Measurements from ENCODE around the gene SMYD3.

SMYD3 gene

GRCh38 chr1:245932302-245932972 lies 574.6 kb downstream of the SMYD3 start:
- DNase-seq = no peak

DNA sequence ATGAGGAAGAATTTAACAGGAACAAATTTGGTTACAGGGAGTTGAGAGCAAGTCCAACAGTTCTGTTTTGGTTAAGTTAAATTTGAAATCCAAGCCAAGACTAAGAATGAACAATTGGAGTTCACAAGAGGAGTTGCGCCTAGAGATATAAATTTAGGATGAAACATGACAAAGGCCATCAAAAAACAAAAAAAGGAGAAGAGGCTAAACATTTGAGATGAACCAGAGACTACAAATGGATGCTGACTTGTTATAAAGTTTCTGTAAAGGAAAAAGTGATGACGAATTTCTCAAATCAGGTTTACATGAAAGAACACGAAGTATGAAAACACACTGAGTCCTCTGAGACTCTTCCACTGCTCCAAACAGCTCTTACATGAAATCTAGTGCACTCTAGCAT lies 575.6 kb downstream of the SMYD3 start:
- no peak for DNase-seq

- DNase-seq = no peak
These were observed 577.9 kb downstream of the SMYD3 start for GRCh38 chr1:245929224-245929623.

GRCh38 chr1:245926888-245927287 lies 580.2 kb downstream of the SMYD3 start:
- DNase-seq = no peak

- DNase-seq = no peak
These were observed 583.9 kb downstream of the SMYD3 start for GRCh38 chr1:245923215-245923614.

DNA sequence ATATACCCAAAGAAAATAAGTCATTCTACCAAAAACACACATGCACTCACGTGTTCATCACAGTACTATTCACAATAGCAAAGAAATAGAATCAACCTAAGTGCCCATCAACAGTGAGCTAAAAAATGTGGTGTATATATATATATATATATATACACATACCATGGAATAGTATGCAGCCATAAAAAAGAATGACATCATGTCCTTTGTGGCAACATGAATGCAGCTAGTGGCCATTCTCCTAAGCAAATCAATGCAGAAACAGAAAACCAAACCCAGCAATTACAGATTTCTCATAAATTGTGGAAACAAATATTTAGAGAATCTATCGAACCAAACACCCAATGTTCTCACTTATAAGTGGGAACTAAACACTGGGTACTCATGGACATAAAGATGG lies 585.7 kb downstream of the SMYD3 start:
- no peak for DNase-seq

DNA sequence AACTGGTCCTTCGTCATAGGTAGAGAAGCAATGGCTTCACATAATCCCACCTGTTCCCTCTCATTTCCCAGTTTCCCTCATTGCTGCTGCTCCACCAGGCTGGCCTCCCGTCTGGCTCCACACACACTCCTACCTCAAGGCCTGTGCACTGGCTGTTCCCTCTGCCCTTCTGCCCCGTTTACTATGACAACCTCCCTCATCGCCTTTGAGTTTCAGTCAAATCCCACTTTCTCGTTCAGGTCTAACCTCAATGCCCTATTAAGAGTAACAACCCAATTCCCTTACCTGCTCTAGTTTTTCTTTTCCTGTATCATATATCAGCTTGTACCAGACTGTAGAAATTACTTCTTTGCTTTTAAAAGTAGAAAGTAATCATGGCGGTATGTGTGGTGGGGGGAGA lies 589.7 kb downstream of the SMYD3 start:
- no peak for DNase-seq

GRCh38 chr1:245915841-245916240 lies 591.2 kb downstream of the SMYD3 start:
- DNase-seq = no peak

DNA sequence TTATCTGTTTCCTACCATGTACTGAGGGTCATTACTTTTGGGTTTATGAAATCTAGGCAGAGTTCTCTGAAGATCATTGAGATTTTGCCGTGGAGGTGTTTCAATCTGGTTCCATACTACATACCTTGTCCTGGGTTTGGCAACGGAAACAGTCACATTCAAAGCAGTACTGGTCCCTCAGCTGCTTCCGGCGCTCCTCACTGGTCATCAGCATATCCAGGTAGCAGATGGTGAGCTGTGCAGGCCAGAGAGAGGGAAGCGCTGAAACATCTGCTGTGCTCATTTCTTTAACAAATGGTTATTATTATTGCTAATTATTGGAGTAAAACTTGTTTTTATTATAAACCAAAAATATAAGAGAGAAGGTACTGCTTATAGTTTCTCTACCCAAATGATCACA lies 591.7 kb downstream of the SMYD3 start:
- no peak for DNase-seq

DNA sequence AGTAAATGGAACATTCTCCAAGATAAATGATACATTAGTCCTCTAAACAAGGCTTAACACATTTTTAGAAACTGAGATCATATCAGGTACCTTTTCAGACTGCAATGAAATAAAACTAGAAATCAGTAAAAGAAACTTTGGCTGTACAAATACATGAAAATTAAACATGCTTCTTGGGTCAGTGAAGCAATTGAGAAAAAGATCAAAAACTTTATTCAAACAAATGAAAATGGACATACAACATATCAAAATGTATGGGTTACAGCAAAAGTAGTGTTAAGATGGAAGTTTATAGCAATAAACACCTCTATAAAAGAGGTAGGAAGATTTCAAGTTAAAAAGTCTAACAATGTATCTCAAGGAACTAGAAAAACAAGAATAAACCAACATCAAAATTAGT lies 598.5 kb downstream of the SMYD3 start:
- DNase-seq = no peak

GRCh38 chr1:245906207-245906606 lies 600.9 kb downstream of the SMYD3 start:
- DNase-seq = no peak

DNA sequence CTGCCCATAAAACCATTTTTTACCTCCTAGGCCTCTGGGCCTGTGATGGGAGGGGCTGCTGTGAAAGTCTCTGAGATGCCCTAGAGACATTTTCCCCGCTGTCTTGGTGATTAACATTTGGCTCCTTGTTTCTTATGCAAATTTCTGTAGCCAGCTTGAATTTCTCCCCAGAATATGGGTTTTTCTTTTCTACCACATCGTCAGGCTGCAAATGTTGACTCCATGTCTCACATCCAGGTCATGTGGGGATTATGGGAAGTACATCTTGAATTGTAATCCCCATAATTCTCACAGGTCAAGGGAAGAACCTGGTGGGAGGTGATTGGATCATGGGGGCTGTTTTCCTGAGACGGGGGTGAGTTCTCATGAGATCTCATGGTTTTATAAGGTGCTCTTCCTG lies 603.2 kb downstream of the SMYD3 start:
- DNase-seq = no peak

GRCh38 chr1:245901565-245901964 lies 605.5 kb downstream of the SMYD3 start:
- no peak for DNase-seq

- DNase-seq = no peak
These were observed 606.0 kb downstream of the SMYD3 start for GRCh38 chr1:245901037-245901436.

DNA sequence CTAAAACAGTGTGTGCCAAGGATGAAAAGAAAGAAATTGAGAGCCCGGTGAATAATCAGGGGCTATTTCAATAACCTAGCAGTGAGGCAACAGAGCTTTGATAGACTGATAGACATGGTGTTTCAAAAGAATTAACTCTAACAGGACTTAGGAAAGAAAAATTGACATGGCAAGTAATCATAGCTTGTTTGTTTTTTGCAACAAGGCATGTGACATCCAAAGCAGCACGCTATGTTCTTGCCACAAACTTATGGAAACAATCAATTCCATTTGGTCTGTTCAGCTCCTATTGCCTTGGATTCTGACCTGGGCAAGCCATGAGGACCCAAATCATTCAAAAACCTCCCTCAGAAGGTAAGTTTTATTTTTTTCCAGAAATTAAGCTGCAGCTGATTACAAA lies 608.5 kb downstream of the SMYD3 start:
- DNase-seq = no peak

DNA sequence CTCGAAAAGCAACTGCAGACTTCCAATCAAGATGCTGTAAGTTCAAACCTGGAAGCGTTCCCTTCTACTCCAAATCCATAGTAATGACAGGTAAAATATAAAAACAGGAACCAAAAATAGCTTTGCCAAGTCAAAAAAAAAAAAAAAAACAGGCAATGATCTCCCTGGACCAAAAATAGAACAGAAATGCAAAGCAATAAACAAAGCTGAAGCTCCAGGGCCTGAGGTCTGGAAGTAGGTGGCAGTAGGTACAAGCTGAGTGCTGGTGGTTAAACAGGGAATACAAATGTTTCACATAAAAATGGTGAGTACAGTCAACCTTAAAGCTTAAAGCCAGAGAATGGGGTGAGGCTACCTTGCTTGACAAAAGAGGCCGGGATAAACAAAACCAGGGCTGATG lies 610.8 kb downstream of the SMYD3 start:
- DNase-seq = no peak

DNA sequence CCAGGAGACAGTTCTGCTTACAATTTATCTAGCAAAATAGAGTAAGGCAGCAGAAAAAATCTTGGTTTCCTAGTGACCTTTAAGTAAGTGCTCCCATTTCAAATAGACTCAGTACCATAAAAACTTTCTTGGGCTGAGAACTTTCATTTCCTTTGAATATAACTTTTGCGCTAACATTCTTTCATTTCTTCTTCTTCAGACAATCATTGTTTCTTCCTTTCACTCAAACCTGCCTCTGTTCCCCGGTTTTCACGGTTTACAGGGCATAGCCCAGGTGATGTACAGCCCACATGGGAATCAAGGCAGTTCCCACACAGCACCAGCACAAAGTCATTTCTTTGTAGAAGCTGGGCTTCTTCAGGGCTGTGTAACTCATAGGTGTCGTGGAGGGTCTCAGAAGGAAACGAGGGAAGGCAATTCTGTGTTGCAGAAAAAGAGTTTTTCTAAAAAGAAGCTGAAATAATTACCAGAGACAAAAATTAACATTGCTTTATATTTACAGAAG lies 611.6 kb downstream of the SMYD3 start:
- no peak for DNase-seq

GRCh38 chr1:245894843-245895242 lies 612.2 kb downstream of the SMYD3 start:
- no peak for DNase-seq

DNA sequence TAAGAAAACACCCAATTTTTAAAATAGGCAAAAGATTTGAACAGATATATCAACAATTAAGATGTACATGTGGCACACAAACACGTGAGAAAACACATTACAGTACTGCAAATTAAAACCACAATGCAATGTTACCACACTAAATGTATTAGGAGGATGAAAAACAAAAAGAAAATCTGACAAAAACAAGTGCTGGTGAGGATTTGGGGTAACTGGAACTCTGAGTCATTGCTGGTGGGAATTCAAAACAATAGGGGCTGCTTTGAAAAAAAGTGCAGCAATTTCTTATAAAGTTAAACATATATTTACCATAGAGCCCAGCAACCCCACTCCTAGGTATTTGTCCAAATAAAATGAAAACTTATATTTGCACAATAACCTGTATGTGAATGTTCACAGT lies 614.1 kb downstream of the SMYD3 start:
- no peak for DNase-seq

DNA sequence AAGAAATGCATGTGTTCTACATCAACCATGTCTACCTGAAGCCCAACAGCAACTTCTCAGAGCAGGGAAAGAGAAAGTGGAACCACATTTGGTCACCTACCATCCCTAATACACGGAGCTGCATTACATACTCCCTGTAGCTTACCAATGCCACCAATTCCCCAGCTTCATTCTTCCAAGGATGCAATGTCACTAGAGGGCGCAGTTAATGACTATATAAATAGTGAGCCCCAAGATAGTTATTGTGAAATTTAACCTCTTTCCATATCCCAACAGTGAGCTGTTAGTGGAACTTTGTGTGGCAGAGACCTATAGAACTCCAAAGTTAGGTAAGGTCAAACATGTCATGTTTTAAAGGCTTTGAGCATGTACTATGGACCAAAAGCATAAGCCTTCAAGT lies 618.3 kb downstream of the SMYD3 start:
- no peak for DNase-seq

DNA sequence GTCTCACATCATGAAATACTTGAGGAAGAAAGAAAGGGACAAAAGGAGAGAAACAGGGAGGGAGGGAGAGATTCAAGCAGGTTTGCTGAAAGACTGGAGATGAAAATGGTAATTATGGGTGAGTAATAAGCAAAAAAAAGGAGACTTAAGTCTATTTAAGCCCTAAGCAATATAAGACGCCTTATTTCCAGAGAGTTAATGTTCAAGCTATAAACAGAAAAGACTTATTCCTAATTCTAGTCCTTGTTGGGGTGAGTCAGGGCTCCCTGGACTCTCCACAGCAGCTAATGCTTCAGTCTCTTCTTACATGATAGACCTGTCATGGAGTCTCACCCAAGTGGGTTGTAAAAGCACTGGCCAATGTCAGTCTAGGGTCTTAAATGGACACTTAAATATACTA lies 619.2 kb downstream of the SMYD3 start:
- no peak for DNase-seq

- DNase-seq = no peak
These were observed 625.2 kb downstream of the SMYD3 start for GRCh38 chr1:245881767-245882391.

DNA sequence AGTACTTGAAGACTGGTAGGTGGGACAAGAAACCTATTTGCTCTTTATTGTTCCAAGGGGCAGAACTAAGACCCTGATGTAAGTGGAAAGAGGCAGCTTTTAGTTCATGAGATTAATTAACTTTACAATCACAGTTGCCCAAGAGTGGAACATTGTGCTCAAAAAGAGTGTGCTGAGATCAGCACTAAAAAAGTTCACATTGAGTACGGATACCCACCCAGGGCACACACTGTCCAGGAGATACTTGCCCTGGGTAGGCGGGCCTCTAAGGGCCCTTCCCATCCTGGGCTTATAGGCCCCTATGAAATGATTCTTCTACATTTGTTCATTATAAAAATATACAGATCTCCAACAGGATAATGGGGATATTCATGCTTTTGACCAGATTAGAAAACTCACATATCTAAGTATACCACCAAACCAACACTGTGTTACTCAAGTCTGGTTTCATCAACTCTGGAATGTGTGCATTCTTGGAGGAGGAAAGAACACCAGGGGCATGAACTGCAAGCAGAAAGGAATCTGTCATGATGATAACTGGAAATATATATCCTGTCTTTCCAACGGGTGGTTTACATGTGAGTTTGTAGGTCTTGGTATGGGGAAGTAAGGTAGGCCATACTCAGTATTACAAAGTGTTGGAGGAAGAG lies 626.2 kb downstream of the SMYD3 start:
- no peak for DNase-seq

DNA sequence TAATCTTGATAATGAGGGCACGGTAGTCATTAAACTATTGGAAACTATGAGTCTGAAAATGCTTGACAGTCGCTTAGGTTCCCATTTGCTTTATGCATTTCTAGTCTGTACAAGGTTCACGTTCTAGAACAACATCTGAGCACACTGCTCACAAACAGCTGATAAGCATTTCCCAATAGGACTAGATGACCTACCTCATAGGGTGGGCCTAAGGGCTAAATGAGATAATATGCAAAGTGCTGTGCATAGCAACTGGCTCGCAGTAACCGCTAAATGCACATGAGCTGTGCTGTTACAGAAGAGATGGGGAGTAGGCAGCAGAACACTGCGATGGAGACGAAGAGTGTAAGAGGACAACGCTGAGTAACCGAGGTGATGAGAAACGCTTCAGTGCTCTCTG lies 628.0 kb downstream of the SMYD3 start:
- no peak for DNase-seq

Measured in stimulated activated CD4-positive, alpha-beta T cell treated with anti-CD3 and anti-CD28 coated beads, Interleukin-4, amount 100 ng/mL, for 4 hours (primary cell).